Transverse colon (tissue), 4 donors: ENCODE results near the gene GLRA3.

Source experiments
- EP300 ChIP-seq: sonication (generic); formaldehyde crosslinking; IDR thresholded peaks from one replicate; pipeline ENCODE4 v1.6.1; 2017; ENCODE audit warnings: antibody characterized with exemption, low read depth
- POLR2A ChIP-seq: fragments of 450-650 bp; IDR thresholded peaks from one replicate; pipeline ENCODE4 v1.6.1; 2016; ENCODE audit warnings: antibody characterized with exemption, mild to moderate bottlenecking, moderate library complexity
- POLR2AphosphoS5 ChIP-seq, 3 donors: sonication (generic); formaldehyde crosslinking; IDR thresholded peaks; one replicate each; pipeline ENCODE4 v1.6.1; 2016; ENCODE audit warnings: antibody characterized with exemption in 3 of 3
- TF ChIP-seq, protein P1 (sequence below), 5 experiments: fragments of 200-600 bp in 3 of 5; fragments of 450-650 bp in 2 of 5; sonication (generic) in 3 of 5; IDR thresholded peaks; 1 replicate in 2 of 5; 2 replicates in 3 of 5; pipeline ENCODE4 v1.5.1; 2016 to 2017; ENCODE audit warnings: antibody characterized with exemption in 5 of 5, inconsistent platforms in 3 of 5, mild to moderate bottlenecking in 2 of 5, moderate library complexity in 1 of 5

DNA sequence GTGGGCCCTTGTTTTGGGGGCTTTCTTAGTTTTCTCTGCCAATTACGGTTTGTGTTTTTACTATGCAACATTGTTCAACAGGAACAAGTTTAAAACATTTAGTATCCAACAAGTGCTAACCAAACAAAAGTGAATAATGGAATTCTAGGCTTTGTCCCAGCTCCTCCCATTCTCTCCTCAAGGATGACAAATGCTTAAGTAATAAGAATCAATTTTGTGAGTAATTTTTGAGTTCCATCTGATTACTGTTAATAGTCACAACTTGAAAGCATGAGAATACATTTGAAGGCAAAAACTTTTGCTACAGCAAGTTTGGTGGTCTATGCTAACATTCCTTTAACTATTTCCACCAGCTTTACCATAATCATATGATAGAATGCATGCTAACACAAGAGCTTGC lies 228.7 kb downstream of the GLRA3 start:
- TF ChIP-seq POLR2A: no peak
- TF ChIP-seq, protein P1, sequence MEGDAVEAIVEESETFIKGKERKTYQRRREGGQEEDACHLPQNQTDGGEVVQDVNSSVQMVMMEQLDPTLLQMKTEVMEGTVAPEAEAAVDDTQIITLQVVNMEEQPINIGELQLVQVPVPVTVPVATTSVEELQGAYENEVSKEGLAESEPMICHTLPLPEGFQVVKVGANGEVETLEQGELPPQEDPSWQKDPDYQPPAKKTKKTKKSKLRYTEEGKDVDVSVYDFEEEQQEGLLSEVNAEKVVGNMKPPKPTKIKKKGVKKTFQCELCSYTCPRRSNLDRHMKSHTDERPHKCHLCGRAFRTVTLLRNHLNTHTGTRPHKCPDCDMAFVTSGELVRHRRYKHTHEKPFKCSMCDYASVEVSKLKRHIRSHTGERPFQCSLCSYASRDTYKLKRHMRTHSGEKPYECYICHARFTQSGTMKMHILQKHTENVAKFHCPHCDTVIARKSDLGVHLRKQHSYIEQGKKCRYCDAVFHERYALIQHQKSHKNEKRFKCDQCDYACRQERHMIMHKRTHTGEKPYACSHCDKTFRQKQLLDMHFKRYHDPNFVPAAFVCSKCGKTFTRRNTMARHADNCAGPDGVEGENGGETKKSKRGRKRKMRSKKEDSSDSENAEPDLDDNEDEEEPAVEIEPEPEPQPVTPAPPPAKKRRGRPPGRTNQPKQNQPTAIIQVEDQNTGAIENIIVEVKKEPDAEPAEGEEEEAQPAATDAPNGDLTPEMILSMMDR (IDR thresholded peaks at IDR 0.05): no peak
- no peak for TF ChIP-seq EP300
- TF ChIP-seq POLR2AphosphoS5 (IDR thresholded peaks at IDR 0.05): no peak
